HG03045 (cell line): Measurements from ENCODE around the gene GRB2.

Experiments
- ATAC-seq: cut with Tn5 transposase; IDR thresholded peaks from one replicate; pipeline ENCODE4 v1.9.1; 2021; ENCODE audit warnings: mild to moderate bottlenecking, moderate library complexity; ENCODE audit not compliant: unreplicated experiment

Gene GRB2

GRCh38 chr17:75414488-75414887 is 9.0 kb upstream of the GRB2 start:
- ATAC-seq, result no peak

DNA sequence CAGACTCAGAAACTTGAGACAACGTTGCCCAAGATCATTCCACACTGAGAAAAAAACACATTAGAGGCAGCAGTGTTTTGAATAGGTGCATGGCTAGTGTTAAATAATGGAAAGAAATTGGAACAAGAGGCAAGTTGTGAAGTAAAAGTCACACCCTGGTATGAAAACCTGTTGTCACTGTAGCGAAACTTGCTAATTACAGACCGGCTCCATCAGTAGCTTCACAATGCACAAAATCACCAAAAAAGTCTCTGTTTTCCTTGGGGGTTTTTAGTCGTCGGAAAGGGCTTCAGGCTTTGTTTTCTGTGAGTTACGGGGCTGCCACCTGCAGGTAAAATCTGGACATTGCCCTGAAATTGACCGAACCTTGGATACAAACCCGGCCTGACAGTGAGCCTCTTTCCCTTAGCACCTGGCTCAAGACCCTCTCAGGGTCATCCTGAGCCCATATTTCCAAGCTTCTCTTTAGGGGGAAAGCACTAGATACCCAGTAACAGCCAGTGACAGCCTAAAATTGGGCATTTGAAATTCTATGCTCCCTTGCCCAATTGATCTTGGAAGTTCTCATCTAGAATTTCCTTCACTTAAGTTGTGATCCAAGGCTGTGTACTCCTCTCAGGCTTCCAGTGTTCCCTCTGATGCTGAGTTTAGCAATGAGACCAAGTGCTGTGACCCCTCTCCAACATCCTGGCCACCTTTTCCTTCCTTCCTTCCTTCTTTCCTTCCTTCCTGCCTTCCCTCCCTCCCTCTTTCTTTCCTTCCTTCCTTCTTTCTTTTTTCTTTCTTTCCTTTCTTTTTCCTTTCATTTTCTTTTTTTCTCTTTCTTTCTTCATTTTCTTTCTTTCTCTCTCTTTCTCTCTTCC is 7.2 kb upstream of the GRB2 start:
- no peak for ATAC-seq

DNA sequence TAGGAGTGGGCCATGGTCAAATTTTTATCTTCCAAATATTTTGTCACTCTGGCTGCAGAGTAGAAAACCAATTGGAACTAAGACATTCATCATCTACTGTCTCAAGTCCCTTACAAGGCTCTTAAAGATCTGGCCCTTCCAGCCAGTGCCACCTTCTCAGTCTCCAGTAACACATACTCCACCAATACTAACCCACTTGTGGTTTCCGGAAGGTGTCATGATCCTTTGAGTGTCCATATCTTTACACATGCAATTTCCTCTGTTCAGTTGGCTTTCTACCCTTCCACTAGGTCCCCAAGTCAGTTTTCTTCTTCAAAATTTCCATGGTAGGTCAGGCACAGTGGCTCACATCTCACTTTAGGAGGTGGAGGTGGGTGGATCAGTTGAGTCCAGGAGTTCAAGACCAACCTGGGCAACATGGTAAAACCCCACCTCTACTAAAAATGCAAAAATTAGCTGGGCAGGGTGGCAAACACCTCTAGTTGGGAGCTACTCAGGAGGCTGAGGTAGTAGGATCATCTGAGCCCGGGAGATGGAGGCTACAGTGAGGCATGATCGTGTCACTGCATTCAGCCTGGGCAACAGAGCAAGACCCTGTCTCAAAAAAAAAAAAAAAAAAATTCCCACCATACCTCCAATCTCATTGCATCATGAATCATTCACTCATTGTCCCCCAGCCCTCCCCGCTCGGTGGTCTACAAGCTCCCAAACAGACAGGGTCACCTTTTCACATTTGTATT is 6.0 kb upstream of the GRB2 start:
- no peak for ATAC-seq

DNA sequence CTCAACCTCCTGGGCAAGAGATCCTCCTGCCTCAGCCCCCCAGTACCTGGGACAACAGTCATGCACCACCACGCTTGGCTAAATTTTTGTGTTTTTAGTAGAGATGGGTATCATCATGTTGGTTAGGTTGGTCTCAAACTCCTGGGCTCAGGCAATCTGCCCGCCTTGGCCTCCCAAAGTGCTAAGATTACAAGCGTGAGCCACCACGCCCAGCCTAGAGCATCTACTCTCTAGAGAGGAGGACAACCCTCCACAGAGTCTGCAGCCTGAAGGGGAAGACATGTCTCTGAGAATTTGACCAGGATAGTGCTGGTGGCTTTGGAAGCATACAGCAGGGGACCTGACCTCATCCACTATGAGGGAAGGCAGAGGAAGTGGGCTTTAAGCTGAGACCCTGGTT is 4.7 kb upstream of the GRB2 start:
- no peak for ATAC-seq

- ATAC-seq, result no peak
Observed at GRCh38 chr17:75407655-75408352, 2.3 kb upstream of the GRB2 start.

DNA sequence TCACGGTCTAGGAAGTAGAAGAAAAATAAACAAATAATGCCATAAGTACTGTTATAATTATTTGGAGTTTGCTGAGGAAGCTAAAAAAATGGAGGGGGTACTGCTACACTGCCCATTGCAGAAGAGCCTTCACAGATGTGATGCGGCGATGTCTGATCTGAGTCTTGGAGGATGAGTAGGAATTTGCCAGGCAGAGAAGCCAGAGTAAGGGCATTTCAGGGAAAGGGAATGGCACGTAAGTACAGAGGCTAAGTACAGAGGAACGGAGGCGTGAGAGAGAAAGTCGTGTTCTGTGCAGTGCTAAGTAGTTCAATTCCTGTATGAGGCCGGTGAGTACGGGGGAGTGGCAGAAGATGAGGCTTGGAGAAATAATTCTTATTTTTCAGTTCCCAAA is 741 bp upstream of the GRB2 start:
- no peak for ATAC-seq

DNA sequence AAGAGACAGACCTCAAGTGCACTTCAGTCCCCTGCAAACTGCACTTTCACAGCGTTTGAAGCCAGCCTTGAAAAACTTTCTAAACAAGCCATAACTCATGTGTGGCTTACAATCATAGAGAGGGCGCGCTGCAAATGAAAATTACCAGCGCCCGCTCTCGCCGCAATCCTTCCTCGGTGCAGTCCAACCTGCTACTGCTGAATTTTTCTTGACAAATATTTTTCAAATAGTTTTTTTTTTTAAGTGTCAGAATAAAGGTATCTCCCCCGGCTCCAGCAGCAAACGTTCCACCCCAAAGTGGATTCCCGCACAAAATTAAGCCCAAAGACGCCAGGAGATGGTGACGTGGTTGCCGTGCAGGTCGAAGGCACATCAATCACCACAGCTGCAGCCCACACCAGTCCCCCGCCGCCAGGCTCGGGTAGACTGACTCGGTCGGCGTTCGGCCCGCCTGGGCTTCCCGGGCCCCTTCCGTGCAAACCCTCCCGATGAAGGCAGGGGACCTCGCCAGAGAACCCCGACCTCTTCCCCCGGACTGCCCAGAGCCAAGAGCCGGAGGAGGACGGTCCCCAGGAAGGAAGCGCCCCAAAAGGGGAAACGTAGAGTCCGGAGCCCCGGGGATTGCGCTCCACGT is 630 bp downstream of the GRB2 start:
- peak; percentile 22 for ATAC-seq

DNA sequence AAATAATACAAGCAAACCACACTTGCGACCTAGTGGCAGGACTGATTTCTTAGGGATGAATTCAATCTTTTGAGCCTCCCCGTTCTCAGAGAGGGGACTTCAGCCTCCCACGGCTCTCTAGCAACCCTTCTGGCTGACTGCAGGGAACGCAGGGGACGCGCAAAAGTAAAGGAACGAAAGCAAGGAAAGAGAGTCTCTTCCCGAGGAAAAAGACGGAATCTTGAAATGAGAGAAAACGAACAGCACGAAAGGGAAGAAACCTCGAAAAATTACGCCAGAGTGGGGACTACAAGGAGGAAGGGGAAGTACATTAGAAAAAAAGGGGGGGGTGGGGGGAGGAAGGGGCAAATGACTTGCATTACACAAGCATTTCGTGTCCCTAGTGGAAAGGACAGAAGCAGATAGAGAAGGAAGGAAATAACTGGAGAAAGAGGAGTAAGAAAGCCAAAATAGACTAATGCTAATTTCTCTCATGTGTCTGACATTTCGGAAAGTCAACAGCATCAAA is 1.2 kb downstream of the GRB2 start:
- no peak for ATAC-seq

- ATAC-seq, result no peak
Observed at GRCh38 chr17:75403131-75403530, 2.3 kb downstream of the GRB2 start.

DNA sequence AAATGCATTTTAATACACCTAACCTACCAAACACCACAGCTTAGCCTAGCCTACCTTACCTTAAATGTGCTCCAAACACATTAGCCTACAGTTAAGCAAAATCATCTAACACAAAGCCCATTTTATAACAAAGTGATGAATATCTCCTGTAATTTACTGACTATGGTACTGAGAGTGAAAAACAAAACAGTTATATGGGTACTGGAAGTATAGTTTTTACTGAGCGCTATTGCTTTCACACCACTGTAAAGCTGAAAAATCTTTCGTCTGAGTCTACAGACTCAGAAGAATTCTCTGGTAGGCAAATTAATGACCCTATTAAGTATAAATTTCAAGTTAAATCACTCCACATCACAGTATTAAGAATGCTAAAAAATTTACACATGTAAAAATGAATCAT is 3.5 kb downstream of the GRB2 start:
- no peak for ATAC-seq

- no peak for ATAC-seq
Observed at GRCh38 chr17:75400326-75400939, 5.0 kb downstream of the GRB2 start.

DNA sequence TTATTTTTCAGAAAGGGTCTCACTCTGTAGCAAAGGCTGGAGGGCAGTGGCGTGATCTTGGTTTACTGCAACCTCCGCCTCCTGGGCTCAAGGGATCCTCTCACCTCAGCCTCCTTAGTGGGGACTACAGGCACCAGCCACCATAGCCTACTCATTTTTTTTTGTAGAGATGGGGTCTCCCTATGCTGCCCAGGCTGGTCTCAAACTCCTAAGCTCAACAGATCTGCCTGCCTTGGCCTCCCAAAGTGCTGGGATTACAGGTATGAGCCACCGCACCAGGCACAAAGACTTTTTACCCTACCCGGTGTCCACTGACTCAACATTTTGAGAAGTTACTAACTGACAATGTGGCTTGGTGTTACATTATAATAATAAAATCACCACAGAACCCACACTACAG is 7.2 kb downstream of the GRB2 start:
- ATAC-seq, result no peak

DNA sequence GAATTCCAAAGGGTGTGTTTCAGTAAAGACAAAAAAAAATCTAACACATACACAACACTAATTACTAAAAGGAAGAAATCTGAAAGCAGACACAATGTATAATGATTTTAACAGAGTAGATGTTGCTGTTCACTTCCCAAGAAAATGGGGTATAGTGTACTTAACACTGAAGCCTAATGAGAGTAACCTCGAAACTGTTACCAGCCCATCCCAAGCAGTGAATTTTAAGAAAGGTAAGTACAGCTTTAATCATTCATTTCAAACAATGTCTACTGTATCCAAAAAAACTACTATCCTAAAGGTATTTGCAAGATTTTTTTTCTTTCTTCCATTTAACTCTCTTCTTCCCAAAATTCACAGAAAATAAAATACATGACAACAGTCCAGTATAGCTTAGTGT is 8.3 kb downstream of the GRB2 start:
- no peak for ATAC-seq

DNA sequence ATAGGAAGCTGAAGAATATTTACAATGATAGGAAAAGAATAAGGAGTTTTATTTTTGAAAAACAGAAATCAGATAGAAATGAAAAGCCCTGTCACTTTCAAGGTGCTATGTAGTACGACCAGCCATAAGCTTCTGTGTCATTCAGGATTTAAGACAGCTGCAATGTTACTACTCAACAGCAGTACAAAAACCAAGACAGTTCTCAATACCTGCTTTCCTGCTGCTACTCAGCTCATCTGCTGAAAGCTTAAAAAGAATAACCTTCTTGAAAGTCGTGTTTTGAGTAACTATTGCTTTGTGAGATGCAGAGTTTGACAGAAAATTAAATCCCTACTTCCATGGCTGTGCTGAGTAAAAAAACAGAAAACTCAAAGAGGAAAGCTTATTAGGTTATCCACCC is 8.7 kb downstream of the GRB2 start:
- no peak for ATAC-seq

- ATAC-seq, result no peak
Observed at GRCh38 chr17:75396025-75396424, 9.5 kb downstream of the GRB2 start.

DNA sequence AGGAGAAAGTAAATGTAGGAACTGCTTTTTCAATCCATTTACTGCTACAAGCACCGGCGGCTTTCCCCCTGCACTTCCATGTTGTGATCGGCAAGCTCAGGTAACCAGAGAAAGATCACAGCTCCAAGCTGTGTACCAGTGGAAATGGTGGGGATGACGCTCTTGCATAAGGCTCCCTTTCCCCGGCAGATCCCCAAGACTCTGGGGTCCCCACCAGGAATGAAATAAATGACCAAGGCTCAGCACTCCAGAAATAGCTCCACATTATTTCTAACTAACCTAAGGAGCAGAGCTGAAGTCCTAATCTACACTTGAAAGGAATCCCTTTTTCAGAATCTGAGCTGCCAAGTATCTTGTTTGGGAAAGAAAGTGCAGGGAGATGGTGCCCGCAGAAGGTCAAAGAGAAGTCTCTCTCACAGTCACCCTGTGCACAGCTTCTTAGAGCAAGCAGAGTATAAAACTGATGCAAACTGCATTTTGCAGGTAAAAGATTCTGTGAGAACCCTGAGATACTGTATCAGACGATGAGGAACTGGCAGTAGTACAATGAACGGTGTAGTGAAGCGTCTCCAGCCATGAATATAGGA is 11.1 kb downstream of the GRB2 start:
- ATAC-seq, result no peak

GRCh38 chr17:75393523-75394331 is 11.8 kb downstream of the GRB2 start:
- peak; percentile 77 for ATAC-seq

DNA sequence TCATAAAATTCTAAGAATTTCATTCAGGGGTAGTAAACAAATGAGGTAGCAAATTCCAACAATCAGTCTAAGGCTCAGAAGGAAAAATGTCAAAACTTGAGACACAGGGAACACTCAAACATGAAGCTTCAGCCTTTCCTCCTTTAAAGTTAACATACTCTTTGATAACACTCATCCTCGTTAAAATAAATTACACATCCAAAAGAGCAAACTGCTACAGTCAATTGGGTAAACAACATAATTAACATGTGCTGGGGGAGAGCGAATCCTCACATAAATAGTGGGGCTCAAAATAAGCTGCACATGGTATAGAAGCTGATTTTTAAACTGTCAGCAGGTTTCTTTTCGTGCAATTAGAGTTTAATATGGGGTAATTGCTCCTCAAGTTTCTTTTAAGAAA is 12.9 kb downstream of the GRB2 start:
- no peak for ATAC-seq

GRCh38 chr17:75390982-75391381 is 14.5 kb downstream of the GRB2 start:
- no peak for ATAC-seq
